A172 (cell line): Measurements from ENCODE around the gene SIK3. TPM values are rescaled to one million over a fixed set of nuclear protein-coding genes. Genes with fewer than 3 reads are reported as not detected.

Experiments
- DNase-seq: peaks from one replicate; pipeline ENCODE4 v3.0.0-alpha.2; 2015; ENCODE audit warnings: low spot score
- total RNA-seq: library from RNA; depleted of rRNA; stranded (reverse); fragments of >200 nt; shearing (Covaris generic); gene quantifications from 2 replicates; pipeline ENCODE4 v1.2.3, GENCODE V29; 2014; rRNA removed

The SIK3 gene
- total RNA-seq, 1 experiment from 2014 or later = 6.9 TPM

DNA sequence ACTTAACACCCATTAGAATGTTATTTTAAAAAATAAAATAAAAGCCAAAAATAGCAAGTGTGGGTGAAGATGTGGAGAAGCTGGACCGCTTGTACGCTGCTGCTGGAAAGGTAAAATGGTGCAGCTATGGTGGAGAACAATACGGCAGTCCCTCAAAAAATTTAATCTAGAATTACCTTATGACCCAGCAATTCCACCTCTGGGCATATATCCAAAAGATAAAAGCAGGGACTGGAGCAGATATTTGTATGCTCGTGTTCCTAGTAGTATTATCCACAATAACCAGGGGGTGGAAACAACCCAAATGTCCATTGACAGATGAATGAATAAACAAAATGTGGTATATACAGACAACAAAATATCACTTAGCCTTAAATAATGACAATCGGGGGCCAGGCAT is 300.4 kb downstream of the SIK3 start:
- DNase-seq = no peak

DNA sequence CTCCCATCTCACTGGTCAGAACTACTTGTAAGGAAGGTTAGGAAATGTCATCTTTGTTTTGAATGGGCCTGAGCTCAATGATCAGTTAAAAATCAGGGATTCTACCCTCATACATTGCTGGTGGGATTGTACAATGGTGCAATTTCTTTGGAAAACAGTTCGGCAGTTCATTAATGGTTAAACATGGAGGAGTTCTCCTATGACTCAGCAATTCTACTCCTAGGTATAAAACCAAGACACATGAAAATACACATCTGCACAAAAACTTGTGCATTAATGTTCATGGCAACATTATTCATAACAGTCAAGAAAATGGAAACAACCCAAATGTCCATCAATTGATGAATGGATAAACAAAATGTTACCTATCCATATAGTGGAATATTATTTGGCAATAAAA is 301.7 kb downstream of the SIK3 start:
- no peak for DNase-seq

DNA sequence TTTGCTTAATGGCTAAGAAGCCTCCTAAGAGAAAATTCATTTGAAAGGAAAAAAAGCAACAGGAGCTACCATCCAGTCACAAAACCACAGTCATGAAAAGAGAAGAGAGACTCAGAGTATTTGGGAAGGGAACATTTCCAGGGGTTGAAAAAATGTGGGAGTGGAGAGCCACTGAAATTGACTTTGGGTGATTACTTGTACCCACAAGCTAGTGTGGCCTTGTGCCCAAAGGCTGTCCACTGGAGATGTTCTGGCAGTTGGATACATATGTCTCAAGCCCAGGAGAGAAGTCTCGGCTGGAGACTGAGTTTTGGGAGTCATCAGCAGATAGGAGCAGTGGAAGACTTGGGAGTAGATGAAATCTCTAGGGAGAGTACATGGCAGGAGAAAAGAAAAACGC is 303.4 kb downstream of the SIK3 start:
- DNase-seq = no peak

DNA sequence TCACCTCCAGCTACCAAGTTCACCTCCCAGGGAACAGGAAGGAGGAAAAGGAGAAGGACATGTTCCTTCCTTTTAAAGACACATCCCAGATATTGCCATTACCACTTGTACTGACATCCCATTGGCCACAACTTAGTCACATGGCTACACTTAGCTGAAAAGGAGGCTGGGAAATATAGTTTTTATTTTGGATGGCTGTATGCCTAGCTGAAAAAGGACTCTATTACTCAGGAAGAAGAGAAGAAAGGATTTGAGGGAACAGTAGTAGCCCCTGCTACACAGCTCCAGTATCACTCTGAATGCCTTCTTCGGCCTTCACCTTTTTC is 304.5 kb downstream of the SIK3 start:
- no peak for DNase-seq

Other genes starting within 250 kb of the SIK3 start
- 84.3 and 91.6 TPM in 2 replicates for gene PAFAH1B2, start 45.9 kb upstream of the SIK3 start, total RNA-seq
- 3.1 and 3.6 TPM in 2 replicates for gene SIDT2, start 80.3 kb upstream of the SIK3 start, total RNA-seq
- 48.3 and 102 TPM in 2 replicates for gene TAGLN, start 100.9 kb upstream of the SIK3 start, total RNA-seq
- gene PCSK7, start 133.6 kb upstream of the SIK3 start, total RNA-seq = 21.3 and 24.1 TPM in 2 replicates
- 5.1 and 10.4 TPM in 2 replicates for gene RNF214, start 134.2 kb upstream of the SIK3 start, total RNA-seq
- gene BACE1-AS, start 192.9 kb upstream of the SIK3 start, total RNA-seq = 1.2 and 3.2 TPM in 2 replicates
- gene BACE1, start 217.8 kb upstream of the SIK3 start, total RNA-seq = 12.3 and 13.2 TPM in 2 replicates
- gene CEP164, start 229.4 kb upstream of the SIK3 start, total RNA-seq = 12.6 and 16.6 TPM in 2 replicates